ENCODE results near the gene TIPRL.
"Not testable (repeated sequence)": the region's sequence is repeated elsewhere in the genome, so short reads cannot be mapped to it uniquely, and the experiment has no call there.

DNA sequence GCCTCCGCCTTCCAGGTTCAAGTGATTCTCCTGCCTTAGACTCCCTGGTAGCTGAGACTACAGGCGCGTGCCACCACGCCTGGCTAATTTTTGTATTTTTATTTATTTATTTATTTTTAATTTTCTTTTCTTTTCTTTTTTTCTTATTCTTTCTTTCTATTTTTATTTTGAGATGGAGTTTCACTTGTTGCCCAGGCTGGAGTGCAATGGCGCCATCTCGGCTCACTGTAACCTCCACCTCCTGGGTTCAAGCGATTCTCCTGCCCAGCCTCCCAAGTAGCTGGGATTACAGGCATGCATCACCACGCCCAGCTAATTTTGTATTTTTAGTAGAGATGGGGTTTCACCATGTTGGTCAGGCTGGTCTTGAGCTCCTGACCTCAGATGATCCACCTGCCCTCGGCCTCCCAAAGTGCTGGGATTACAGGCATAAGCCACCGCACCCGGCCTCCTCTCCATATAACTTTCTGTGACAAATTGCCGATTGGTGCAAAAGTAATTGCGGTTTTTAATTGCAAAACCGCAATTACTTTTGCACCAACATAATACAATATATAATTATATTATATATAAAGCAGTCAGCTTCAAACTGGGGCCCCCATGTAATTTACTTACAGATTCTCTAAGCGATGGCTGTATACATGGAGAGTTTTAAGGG lies 2.4 kb downstream of the TIPRL start:
- TF ChIP-seq CTCF (IDR thresholded peaks at IDR 0.05; ENCODE audit: low read depth, low read length); EZH2phosphoT487 (IDR thresholded peaks at IDR 0.05; ENCODE audit: low read depth): not testable (repeated sequence)
